Stimulated activated CD4-positive, alpha-beta T cell treated with anti-CD3 and anti-CD28 coated beads, Interleukin-4, amount 100 ng/mL, for 1 hour (primary cell): ENCODE data around the gene BCAN.
"Not testable (repeated sequence)": the region's sequence is repeated elsewhere in the genome, so short reads cannot be mapped to it uniquely, and the experiment has no call there.

ENCODE experiments used
- DNase-seq: peaks from one replicate; pipeline ENCODE4 v3.0.0-alpha.2; 2020

Gene BCAN

DNA sequence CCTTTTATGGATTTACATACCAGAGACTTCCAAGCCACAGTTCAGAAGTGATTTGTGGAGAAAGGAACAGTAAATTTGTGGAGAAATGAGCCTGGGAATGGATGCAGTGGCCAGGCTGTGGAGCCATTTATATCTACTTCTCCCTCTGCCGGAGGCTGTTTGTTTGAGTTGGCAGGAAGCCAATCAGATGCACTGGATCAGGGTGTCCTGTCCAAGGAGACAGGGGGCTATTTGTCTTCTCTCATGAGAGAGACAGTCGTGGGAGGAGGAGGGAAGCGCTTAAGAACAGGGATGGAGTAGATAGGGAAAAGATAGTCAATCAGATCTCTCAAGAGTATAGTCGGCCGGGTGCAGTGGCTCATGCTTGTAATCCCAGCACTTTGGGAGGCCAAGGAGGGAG lies 25.5 kb upstream of the BCAN start:
- no peak for DNase-seq

DNA sequence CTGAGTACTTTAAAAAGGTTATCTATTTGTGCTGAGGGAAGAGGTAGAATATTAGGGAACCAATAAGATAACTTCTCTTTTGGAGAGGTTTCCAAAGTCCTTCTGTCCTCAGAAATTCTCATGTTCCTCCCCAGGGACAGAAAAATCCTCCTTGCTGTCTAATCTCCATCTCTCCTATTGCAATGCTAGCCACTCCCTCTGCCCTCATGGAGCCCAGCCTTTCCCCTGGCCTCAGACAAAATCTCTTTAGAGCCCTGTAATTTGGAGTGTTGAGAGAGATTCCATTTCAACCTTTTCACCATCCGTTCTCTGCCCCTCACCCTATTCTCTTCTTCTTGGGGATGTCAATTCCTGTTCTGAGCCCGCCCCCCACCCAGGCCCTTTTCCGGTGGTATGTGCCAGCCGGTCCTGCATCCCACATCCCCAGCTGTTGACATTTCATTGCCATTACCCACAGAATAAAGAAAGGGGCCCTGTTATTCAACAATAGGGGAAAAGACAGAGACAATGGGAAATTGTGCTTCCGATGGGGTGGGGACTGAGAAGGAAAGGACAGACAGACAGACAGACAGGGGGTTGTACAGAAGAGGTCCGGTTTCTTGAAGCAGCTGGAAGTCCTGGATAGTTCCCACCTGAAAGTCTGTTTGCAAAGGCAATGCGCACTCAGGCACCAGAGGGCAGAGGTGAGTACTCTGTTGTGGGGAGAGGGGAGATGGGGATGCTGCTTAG lies 22.9 kb upstream of the BCAN start, which contains the start of gene HAPLN2:
Gene HAPLN2, plus strand, starts transcription at position 563 of the 729 bp plus-strand sequence. CDS start 4,076 bp downstream, outside the sequence.
- DNase-seq = peak; percentile 40

DNA sequence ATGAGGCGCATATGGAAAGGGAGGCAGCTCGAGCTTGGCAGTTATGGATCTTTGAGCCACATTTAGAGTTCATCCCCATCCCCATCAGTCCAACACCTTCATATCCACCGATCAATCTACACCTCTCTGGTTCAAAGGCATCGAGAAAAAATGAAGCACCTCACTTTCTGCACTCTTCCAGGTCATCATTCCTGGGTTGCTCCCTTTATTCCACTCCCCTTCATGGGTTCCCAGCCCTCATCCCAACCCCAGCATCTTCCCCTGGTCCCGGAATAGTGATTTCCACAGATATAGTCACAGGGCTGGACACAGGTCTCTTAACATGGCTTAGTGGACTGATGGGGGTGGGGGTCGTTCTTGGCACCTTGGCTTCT lies 22.3 kb upstream of the BCAN start:
- no peak for DNase-seq

DNA sequence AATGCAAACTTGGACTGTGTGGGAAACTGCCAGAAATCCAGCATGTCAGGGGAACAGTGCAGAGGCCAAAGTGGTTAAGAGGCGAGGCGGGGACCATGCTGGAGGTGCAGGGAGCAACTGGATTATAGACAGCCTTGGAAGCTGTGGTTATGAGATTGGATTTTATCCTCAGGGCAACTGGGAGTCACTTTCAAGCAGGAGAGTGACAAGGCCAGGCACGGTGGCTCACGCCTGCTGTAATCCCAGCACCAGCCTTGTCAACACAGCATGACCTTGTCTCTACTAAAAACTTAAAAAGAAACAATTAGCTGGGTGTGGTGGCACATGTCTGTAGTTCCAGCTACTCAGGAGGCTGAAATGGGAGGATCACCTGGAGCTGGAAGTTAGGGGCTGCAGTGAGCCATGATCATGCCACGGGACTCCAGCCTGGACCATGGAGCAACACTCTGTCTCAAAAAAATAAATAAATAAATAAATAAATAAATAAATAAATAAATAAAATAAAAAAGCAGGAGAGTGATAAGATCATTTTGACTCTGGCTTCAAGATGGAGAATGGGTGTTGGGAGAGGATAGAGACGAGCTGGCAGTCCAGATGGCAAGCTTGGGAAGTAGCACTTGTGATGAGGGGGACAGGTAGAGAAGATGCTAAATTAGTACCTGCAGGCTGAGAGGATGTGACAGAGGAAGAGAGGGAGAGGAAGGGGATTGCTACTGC lies 19.2 kb upstream of the BCAN start:
- DNase-seq = no peak

DNA sequence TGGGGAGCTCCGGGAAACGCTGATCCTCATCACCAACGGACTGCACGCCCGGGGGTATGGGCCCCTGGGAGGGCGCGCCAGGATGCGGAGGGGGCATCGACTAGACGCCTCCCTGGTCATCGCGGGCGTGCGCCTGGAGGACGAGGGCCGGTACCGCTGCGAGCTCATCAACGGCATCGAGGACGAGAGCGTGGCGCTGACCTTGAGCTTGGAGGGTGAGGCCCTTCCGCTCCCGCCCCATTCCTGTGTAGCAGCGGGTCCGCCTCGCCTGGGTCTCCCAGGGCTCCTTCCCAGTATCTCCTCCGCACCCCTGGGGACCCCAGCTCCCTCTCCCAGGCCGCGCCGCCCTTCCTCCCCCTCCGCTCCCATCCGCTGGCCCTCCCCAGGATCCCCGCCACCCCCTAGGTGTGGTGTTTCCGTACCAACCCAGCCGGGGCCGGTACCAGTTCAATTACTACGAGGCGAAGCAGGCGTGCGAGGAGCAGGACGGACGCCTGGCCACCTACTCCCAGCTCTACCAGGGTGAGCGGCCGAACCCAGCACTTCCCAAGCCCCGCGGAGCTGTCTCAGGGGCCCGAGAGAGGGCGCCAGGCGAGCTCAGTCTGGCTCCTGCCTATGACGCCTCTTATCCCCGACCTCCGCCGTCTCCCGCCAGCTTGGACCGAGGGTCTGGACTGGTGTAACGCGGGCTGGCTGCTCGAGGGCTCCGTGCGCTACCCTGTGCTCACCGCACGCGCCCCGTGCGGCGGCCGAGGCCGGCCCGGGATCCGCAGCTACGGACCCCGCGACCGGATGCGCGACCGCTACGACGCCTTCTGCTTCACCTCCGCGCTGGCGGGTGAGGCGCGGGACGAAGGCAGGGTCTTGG lies 17.7 kb upstream of the BCAN start:
- peak; percentile 54 for DNase-seq

DNA sequence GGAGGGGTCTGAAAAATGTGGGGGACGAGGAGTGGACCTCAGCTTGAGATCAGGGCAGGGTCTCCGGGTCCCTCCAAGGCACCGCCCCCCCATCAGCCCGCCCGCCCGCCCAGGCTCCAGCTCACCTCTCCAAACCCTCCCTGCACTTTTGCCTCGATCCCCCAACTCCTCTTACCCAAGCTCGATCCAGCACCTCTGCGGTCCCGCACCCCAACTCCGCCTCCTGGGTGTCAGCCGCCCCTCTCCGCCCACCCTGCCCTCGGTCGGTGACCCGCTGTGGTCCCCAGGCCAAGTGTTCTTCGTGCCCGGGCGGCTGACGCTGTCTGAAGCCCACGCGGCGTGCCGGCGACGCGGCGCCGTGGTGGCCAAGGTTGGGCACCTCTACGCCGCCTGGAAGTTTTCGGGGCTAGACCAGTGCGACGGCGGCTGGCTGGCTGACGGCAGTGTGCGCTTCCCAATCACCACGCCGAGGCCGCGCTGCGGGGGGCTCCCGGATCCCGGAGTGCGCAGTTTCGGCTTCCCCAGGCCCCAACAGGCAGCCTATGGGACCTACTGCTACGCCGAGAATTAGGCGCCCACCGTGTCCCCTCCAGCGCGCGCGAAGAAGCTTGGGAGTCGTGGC lies 17.0 kb upstream of the BCAN start:
- no peak for DNase-seq

DNA sequence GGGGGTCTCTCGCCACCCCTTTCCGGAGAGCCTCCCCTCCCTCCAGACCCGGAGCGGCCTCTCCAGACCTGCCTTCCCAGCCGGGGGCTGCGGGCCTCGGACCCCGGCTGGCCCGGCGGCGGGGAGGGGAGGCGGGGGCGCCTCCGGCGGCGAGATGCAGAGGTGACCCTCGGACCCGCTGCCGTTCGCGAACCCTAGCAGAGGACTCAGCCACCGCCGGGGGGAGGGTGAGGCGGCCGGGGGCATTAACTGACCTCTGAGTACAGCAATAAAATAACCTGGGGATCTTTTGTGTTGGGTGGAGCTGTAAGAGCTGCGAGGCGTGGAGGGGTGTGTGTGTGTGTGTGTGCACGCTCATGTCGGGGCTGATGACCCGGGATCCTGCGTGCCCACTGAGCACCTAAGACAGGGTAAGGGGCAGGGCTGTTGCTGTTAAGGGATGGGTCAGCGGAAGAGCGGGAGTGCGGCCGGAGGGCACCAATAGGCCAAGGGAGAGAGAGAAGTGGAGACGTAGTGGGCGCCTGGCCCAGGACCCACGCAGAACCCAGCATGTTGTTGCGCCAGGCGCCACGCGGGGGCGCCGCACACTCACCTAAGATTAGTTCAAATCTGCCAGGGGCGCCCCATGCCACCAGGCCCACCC lies 16.4 kb upstream of the BCAN start:
- peak; percentile 77 for DNase-seq

DNA sequence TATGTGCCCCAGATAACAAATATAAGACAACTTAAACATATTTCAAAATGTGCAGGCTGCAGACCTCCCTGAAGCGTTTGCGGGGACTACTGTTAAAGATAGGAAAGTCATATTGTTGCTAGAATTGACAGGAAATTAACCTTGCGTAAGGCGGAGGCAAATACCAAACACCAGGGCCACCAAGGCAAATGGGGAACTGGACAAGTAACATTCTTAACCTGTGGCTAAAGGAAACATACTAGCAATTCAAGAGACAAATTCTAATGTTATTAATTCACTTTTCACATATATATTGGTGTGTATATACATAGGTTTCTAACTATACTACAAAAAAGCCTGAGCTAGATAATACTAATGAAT lies 15.9 kb upstream of the BCAN start:
- DNase-seq = no peak

DNA sequence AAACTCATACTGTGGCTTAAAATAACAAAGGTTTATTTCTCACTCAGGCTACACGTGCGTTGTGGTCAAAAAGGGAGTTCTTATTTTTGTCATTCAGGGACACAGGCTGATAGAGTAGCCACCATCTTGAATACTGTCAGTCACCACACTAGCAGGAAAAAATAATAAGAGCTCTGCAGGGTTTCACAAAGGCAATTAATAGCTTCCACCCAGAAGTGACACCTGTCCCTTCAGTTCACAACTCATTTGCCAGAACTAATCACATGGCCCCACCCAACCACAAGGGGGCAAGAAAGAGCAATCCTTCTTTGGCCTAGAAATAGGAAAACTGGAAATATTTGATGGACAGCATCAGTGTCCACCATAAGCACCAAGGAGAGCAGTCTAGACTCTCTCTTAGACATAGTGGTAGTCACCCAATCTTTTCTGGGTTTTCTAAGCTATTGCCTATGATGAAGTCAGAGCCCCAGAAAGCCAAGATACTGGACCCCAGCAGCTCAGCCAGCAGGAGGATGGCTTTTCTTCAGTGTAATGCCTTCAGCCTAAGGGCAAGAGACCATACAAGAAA lies 14.5 kb upstream of the BCAN start:
- DNase-seq = peak; percentile 23

DNA sequence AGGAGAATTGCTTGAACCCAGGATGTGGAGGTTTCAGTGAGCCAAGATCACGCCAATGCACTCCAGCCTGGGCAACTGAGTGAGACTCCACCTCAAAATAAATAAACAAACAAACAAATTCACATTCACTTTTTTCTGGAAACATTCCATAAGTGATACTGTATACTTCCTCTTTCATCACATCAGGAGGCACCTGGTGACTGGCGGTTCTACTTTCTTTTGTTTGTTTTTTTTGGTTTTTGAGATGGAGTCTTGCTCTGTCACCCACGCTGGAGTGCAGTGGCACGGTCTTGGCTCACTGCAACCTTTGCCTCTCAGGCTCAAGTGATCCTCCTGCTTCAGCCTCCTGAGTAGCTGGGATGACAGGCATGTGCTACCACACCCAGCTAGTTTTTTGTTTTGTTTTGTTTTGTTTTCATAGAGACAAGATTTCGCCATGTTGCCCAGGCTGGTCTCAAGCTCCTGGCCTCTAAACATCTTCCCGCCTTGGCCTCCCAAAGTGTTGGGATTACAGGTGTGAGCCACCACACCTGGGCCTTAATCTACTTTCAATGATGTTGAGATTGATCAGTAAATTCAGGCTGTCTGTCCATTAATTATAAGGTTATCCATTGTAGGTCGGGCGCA lies 12.0 kb upstream of the BCAN start:
- no peak for DNase-seq

DNA sequence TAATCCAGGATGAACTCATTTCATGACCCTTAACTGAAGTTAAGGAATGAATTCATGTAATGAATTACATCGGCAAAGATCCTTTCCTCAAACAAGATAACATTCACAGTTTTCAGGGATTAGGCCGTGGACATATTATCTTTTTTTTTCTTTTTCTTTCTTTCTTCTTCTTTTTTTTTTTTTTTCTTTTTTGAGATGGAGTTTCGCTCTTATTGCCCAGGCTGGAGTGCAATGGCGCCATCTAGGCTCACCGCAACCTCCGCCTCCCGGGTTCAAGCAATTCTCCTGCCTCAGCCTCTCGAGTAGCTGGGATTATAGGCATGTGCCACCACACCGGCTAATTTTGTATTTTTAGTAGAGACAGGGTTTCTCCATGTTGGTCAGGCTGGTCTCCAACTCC lies 10.8 kb upstream of the BCAN start:
- DNase-seq = not testable (repeated sequence)

DNA sequence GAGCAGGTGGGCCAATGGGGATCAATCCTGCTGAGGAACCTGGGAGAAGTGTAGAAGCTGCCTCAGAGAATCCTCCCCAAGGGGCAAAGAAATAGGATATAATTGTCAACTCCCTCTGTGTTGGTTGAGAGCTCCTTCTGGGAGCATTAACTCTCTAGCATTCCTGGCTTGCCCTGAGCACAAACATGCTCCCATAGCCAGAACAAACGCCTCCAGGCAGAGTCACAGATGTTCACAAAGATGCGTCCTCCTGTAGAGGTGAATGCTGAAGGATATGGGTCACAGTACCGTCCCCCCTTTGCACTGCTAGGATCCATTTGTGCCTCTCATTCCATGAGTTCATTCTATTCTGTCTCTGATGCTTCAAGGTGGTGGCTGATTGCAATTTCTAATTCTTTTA lies 9.6 kb upstream of the BCAN start:
- no peak for DNase-seq

DNA sequence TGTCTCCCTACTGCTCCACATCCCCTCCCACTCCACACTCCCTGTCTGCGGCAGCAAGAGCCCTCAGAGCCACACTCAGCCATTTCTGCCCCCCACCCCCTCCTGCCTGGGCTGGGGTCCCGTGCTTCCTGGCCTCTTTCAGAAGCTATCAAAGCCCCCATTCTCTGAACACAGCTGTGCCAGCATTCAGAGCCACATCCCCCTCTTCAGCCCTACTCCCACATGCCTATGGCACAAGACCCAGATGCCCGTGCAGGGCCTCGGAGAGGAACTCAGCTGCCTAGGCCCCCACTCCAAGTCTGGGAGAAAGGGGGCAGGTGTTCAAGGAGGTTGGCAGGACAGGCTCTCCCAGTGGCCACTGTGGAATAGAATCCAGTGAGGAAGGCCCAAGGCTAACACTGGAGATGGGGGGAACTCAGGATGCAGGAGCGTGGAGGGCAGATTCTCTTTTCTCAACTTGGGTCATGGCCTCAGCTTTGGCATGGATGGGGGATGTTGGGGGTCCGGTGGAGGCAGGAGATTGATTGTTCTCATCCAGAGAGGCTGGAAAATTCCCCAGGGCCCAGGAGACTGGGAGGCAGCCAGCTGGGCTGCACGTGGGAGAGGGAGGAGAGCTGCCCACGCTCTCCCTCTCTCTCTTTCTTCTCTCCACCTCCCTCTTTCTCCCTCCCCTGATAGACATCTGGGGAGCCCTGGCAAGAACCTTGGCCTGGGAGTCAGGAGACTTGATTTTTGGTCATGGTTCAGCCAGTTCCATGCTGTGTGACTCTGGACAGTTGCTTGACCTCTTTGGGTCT lies 3.5 kb upstream of the BCAN start:
- no peak for DNase-seq

DNA sequence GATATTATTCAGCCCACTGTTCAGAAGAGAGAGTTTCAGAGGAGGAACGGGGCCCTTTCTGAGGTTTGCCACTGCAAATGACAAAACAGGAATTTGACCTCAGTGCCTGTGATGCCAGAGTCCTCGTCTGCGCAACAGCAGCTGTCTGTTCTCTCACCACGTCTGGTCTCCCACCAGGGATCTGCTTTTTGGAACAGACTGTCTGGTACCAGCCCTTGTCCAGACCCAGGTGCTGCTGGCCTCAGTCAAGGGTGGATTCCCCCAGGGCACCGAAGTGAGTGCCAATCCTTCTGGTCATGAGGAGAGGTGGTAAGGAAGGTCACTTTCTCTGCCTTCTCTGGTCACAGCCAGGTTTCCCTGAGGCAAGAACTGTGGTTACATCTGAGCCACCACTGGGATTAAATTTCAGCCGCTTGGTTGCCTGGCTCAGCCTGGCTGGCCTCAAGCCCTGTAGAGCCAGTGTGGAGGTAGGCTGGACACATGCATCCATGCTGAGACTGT lies 2.3 kb upstream of the BCAN start:
- no peak for DNase-seq

DNA sequence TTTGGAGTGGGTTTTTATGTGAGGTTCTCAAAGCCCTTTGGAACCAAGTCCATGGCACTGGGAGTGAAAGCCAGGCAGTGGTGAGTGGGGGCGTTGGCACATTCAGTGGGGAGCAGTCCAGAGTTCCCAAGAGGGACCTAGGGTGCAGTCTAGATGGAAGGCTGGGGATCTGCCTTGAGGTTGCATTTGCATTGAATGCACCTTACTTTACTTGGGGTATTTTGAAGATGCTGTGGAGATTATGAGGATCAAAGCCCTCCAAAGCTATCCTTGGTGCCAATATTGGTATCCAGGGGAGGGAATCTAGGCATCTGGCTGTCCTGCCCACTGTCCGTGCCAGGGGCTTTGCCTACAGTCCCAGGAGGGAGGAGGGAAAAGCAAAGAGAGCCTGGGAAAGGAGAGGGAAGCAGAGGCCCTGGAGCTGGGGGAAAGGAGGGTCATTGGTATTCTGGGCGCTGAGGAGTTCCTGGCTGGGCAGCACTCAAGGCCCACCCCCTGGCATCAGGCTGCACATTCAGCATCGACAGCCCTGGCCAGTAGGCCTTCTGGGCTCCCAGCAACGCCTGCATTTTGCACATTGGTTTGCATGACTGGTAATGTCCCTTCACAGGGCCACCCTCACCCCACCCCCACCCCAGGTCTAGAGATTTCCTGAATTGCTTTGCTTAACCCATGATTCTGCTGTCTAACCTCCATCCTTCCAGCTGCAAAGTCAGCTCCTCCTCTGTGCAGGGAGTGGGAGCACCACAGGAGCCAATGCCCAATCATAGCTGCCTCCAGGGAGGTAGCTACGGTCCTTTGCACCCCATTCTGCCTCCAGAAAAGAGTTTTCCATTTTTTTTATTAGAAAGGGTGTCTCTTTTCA lies 843 bp upstream of the BCAN start:
- DNase-seq = no peak

DNA sequence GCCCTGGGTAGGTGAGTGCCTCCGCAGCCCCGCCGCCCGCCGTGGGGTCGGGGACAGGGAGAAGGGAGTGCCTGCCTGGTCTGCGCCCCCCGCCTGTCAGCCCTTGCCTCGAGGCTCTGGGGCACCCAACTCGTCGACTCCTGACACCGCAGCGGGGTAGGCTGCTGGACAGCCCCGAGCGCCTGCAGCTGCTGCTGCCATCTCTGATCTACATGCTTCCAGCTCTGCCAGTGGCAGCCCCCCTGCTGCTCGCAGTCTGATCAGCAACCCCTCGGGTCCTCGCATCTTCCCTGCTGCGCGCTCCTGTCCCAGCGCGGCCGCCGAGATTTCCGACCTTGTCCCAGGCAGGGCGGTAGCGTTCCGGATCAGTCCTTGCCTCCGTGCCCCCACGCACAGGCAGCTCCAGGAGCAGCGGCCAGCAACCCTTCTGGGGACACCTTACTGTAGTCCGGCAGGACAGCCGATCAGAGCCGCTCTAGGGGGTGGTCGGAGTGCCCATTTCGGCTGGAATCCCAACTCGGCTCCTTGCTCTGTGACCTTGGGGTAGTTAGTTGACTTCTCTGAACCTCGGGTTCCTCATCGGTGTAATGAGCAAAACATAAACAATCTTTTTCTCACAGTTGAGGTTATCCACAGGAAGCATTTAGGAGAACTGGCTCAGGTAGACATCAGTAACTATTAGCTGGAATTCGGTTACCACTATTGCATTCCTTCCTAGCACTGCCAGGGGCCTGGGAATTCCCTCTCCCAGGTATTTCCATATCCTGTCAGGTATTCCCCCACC lies 540 bp downstream of the BCAN start:
- DNase-seq = no peak

DNA sequence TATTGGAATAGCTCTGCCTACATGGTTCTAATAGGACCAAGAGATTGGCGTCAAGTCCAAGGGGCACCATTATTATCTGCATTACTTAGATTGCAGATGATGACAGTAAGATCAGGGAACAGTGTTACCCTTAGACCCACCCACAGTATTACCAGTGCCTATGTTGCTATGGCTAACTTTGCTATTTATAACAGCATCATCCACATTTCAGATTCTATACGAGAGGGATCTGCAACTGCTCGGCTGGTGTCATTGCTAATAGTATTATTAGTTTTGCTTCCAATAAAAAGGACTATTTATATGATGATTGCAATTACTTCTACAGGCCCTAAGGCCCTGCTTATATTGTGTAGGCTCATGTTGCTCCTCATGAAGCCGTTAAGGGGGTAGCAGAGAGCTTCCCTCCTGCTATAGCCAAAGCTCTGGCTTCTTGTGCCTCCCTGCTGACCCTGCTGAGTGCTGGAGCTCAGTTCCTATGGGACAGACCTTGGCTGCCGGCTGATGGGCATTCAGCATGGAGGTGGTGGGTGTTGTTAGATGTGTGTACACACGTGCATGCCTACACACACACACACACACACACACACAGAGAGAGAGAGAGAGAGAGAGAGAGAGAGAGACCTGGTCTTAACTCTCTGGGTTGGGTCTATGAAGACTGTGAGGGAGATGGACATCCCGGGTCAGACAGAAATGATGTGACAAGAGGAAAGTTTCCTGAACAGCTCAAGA lies 1.3 kb downstream of the BCAN start:
- DNase-seq = no peak

DNA sequence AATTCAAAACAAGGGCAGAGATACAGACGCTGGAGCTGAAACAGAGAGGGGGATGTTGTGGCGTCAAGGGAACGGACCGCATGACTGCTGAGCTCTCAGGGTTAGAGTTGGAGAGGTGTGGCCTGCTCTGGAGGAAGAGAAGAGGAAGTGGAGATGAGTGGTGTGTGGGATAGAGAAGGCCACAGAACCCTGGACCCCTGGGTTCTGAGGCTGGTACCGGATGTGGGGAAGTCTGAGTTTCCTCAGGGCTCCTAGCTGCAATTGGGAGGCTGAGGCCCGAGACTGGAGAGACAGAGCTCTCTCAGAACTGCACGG lies 1.8 kb downstream of the BCAN start:
- DNase-seq = no peak
